ENCODE data around the gene PLOD3. TPM values are rescaled to one million over a fixed set of nuclear protein-coding genes. Genes with fewer than 3 reads are reported as not detected.

The PLOD3 gene
- total and polyA plus RNA-seq, 9 of the 15 experiments (the other 6 are each of a cell fraction or from before 2014, with no cell fraction given) = 2.8 to 101 (median 30.9) TPM

DNA sequence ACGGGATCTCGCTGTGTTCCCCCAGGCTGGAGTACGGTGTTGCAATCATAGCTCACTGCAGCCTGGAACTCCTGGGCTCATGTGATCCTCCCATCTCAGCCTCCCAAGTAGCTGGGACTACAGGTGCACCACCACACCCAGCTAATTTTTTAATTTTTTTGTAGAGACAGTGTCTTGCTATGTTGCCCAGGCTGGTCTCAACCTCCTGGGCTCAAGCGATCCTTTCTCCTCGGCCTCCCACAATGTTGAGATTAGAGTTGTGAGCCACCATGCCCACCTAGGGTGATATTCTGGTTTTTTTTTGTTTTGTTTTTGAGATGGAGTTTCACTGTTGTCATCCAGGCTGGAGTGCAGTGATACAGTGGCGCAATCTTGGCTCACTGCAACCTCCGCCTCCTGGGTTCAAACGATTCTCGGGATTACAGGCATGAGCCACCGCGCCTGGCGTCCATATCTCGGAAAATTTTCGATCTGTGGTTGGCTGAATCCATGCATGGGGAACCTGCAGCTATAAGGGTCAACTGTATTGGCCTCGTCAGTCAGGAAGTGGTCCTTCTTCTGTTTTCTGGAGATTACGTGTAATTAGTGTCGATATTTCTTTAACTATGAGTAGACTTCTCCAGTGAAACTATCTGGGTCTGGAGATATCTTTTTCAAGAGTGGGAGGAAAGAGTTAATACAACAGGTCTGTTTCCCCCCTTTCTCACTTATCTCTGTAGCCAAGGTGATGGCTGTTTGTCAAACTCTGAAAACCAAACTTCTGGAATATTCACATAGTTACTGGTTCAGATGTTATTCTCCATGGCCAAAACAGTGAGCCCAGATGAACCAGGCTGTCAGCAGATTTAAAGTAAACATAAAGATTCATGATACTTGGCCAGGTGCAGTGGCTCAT is 48.5 kb upstream of the PLOD3 start (continued):
- TF ChIP-seq, protein P1, sequence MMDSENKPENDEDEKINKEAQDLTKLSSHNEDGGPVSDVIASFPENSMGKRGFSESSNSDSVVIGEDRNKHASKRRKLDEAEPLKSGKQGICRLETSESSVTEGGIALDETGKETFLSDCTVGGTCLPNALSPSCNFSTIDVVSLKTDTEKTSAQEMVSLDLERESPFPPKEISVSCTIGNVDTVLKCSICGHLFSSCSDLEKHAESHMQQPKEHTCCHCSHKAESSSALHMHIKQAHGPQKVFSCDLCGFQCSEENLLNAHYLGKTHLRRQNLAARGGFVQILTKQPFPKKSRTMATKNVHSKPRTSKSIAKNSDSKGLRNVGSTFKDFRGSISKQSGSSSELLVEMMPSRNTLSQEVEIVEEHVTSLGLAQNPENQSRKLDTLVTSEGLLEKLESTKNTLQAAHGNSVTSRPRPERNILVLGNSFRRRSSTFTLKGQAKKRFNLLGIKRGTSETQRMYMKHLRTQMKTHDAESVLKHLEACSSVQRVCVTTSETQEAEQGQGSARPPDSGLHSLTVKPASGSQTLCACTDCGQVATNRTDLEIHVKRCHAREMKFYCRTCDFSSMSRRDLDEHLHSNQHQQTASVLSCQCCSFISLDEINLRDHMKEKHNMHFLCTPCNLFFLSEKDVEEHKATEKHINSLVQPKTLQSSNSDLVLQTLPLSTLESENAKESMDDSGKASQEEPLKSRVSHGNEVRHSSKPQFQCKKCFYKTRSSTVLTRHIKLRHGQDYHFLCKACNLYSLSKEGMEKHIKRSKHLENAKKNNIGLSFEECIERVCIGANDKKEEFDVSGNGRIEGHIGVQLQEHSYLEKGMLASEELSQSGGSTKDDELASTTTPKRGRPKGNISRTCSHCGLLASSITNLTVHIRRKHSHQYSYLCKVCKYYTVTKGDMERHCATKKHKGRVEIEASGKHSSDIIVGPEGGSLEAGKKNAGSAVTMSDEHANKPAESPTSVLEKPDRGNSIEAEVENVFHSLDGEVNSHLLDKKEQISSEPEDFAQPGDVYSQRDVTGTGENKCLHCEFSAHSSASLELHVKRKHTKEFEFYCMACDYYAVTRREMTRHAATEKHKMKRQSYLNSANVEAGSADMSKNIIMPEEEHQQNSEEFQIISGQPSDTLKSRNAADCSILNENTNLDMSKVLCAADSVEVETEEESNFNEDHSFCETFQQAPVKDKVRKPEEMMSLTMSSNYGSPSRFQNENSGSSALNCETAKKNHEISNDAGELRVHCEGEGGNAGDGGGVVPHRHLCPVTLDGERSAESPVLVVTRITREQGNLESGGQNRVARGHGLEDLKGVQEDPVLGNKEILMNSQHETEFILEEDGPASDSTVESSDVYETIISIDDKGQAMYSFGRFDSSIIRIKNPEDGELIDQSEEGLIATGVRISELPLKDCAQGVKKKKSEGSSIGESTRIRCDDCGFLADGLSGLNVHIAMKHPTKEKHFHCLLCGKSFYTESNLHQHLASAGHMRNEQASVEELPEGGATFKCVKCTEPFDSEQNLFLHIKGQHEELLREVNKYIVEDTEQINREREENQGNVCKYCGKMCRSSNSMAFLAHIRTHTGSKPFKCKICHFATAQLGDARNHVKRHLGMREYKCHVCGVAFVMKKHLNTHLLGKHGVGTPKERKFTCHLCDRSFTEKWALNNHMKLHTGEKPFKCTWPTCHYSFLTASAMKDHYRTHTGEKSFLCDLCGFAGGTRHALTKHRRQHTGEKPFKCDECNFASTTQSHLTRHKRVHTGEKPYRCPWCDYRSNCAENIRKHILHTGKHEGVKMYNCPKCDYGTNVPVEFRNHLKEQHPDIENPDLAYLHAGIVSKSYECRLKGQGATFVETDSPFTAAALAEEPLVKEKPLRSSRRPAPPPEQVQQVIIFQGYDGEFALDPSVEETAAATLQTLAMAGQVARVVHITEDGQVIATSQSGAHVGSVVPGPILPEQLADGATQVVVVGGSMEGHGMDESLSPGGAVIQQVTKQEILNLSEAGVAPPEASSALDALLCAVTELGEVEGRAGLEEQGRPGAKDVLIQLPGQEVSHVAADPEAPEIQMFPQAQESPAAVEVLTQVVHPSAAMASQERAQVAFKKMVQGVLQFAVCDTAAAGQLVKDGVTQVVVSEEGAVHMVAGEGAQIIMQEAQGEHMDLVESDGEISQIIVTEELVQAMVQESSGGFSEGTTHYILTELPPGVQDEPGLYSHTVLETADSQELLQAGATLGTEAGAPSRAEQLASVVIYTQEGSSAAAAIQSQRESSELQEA (IDR thresholded peaks at IDR 0.05; ENCODE audit: low read depth) = no peak
- TF ChIP-seq KLF13 (tag; IDR thresholded peaks at IDR 0.05; ENCODE audit: borderline replicate concordance, low read depth) = no peak
- no peak for TF ChIP-seq NFE2L1 (tag; IDR thresholded peaks at IDR 0.05; ENCODE audit: borderline replicate concordance, low read depth)
- no peak for TF ChIP-seq DACH1 (IDR thresholded peaks at IDR 0.05; ENCODE audit: partially characterized antibody)
- no peak for TF ChIP-seq ZNF3 (CRISPR knock-in tag; IDR thresholded peaks at IDR 0.05)
- no peak for TF ChIP-seq MITF (IDR thresholded peaks at IDR 0.05)
- TF ChIP-seq JUND (IDR thresholded peaks at IDR 0.05; ENCODE audit: borderline replicate concordance, low read depth, low read length) = peak; percentile 65
- TF ChIP-seq JUND (tag; IDR thresholded peaks at IDR 0.05; ENCODE audit: borderline replicate concordance, low read depth, low read length) = no peak
- TF ChIP-seq ERF (CRISPR knock-in tag; IDR thresholded peaks at IDR 0.05) = no peak
- TF ChIP-seq JUN (IDR thresholded peaks at IDR 0.05; ENCODE audit: borderline replicate concordance, low read depth, low read length) = no peak
- TF ChIP-seq JUN (CRISPR knock-in tag; IDR thresholded peaks at IDR 0.05; ENCODE audit: borderline replicate concordance) = no peak
- TF ChIP-seq YY1 (IDR thresholded peaks at IDR 0.05; ENCODE audit: borderline replicate concordance in 1 of 3, control insufficient read depth in 1 of 3, extremely low read depth in 1 of 3, insufficient read depth in 3 of 3, insufficient read length in 1 of 3, insufficient replicate concordance in 2 of 3, low read depth in 1 of 3, low read length in 2 of 3) = no peak
- no peak for TF ChIP-seq SRF (CRISPR knock-in tag; IDR thresholded peaks at IDR 0.05)
- no peak for TF ChIP-seq RHOXF2B (CRISPR knock-in tag; conservative IDR thresholded peaks at IDR 0.05)
- TF ChIP-seq NONO (IDR thresholded peaks at IDR 0.05; ENCODE audit: low read depth in 2 of 2, low read length in 1 of 2) = no peak

All from K562 (cell line).